Psoas muscle (tissue), 8 donors: Measurements from ENCODE around the gene CDH4. TPM values are rescaled to one million over a fixed set of nuclear protein-coding genes. Genes with fewer than 3 reads are reported as not detected.

Experiments
- ATAC-seq, 4 donors: fragments of 200-7000 bp; cut with Tn5 transposase; one replicate each; pipeline ENCODE4 v1.9.1; 2020; ENCODE audit warnings: moderate library complexity in 3 of 4, mild to moderate bottlenecking in 2 of 4
- DNase-seq, 2 donors: peaks; one replicate each; pipeline ENCODE4 v3.0.0-alpha.2; 2020
- H3K27ac ChIP-seq: fragments of 200-600 bp; one replicate; pipeline ENCODE4 v1.8.0; 2022
- H3K27me3 ChIP-seq, 3 donors: fragments of 200-600 bp in 1 of 3; one replicate each; pipeline versions ENCODE4 v1.6.1 to v1.8.0; 2013 to 2022; ENCODE audit warnings: low read length in 2 of 3, mild to moderate bottlenecking in 2 of 3, moderate library complexity in 1 of 3; ENCODE audit not compliant: insufficient read depth in 3 of 3
- H3K36me3 ChIP-seq, 2 donors: fragments of 200-600 bp in 1 of 2; one replicate each; pipeline versions ENCODE4 v1.6.1 to v1.8.0; 2013 to 2022; ENCODE audit warnings: low read depth in 1 of 2, mild to moderate bottlenecking in 1 of 2, moderate library complexity in 1 of 2; ENCODE audit not compliant: insufficient read depth in 1 of 2
- H3K4me1 ChIP-seq: fragments of 200-600 bp; one replicate; pipeline ENCODE4 v1.8.0; 2022
- H3K4me3 ChIP-seq: fragments of 200-600 bp; one replicate; pipeline ENCODE4 v1.8.0; 2022; ENCODE audit warnings: mild to moderate bottlenecking
- H3K9me3 ChIP-seq: fragments of 200-600 bp; one replicate; pipeline ENCODE4 v1.8.0; 2022
- CTCF ChIP-seq: fragments of 200-600 bp; IDR thresholded peaks from one replicate; pipeline ENCODE4 v1.8.0; 2022; ENCODE audit warnings: antibody characterized with exemption
- WGBS, 3 donors: extraction: QIAGEN DNeasy Blood & Tissue Kit; methylation state at CpG; one replicate each; pipeline versions ENCODE4 v1.1.6 to v1.1.7; 2013; 5-methylcytosine and 5-hydroxymethylcytosine counted together
- intact Hi-C, 2 donors: fragments of 100-400 bp; cut with DNase I; formaldehyde crosslinking; loops; one replicate each; pipeline versions ENCODE4 v1.11.0 to v1.14.2; 2022
- polyA plus RNA-seq, 3 donors: library from polyadenylated mRNA; stranded (reverse); fragments of 200-250 nt; gene quantifications; one replicate each; pipeline ENCODE4 v1.2.3, GENCODE V29; 2013
- total RNA-seq, 4 donors: library from RNA; stranded (reverse); fragmentation: NEBNext Ultra II Directional in 2 of 4; extraction: Animal tissue kit (Norgen Biotek cat#: 25700) in 2 of 4; gene quantifications; one replicate each; pipeline versions ENCODE4 v1.2.1 to v1.2.4, GENCODE V29; 2021 to 2023
- donor health status: healthy with polysubstance abuse.
- donor health status: DM: no; HTN: no; CAD: no; lungs with moderate emphysema.
- donor health status: Bipolar disorder and iron deficiency.
- donor health status: healthy.
- donor health status: DM: yes; HTN: yes; CAD: no.
- donor health status: DM: no; HTN: no; CAD: no.
- donor health status: DM: no; HTN: no; CAD: no.
- donor health status: DM: yes; HTN: yes; CAD: no.

Gene CDH4
- total and polyA plus RNA-seq, 7 donors: 0.26 to 1.0 (median 0.34) TPM

DNA sequence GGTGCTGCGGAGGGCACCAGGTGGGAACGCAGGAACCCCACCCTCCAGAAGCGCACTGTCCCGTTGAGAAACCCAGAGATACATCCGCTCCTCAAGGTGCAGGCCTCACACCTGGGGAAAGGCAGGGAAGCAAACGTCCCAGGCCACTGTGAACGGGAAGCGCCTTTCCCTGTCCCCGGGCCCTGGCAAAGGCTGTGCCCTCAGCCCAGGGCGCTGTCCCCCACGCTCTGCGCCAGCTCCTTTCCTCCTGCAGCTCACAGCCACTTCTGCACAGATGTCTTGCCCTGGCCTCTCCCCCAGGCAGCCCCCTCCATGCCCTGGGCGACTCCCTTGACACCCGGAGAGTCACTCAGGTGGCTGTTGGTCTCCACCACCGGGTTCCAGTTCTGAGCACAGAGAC, 609.8 kb downstream of the CDH4 start:
- no peak for TF ChIP-seq CTCF
- Histone ChIP-seq H3K27ac (no peak overlapping the region), H3K27me3 (no peaks in the 10 kb centered on the region), H3K9me3 (no peaks in the 10 kb centered on the region), H3K4me1 (no peaks in the 10 kb centered on the region), H3K36me3 (no peaks in the 10 kb centered on the region), H3K4me3 (no peak overlapping the region)
- DNase-seq: no peak
- ATAC-seq: no peak
- 88 to 92% (median 92%) methylated on average over 15 of the region's 15 CpGs for WGBS, 3 donors
- intact Hi-C loops: no loop called here

DNA sequence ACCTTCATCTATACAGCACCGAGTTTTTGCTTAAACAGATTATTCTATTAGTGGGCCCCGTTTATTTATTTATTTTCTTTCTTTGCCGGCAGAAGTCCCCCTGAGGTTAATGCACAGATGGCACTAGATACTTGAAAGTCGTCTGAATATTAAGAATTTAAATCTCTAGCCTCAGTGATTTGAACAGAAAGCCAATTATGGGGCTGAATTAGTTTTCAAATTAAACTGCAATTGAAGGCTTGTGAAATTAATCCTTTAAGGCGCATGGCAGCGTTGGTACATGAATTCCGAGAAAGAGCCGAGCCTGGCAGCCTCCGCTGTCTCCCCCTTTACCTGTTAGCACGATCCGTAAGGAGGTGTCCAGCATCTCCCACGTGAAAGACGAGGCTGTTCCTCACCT, 610.8 kb downstream of the CDH4 start:
- H3K4me1 ChIP-seq: no peaks in the 10 kb centered on the region
- no peaks in the 10 kb centered on the region for H3K27me3 ChIP-seq
- intact Hi-C loops: no loop called here
- TF ChIP-seq CTCF: no peak
- H3K36me3 ChIP-seq: no peaks in the 10 kb centered on the region
- no peak overlapping the region for H3K27ac ChIP-seq
- WGBS, 3 donors: 79 to 88% (median 85%) methylated on average over 13 of the region's 13 CpGs
- no peak for ATAC-seq
- DNase-seq: no peak
- no peak overlapping the region for H3K4me3 ChIP-seq
- H3K9me3 ChIP-seq: no peaks in the 10 kb centered on the region

DNA sequence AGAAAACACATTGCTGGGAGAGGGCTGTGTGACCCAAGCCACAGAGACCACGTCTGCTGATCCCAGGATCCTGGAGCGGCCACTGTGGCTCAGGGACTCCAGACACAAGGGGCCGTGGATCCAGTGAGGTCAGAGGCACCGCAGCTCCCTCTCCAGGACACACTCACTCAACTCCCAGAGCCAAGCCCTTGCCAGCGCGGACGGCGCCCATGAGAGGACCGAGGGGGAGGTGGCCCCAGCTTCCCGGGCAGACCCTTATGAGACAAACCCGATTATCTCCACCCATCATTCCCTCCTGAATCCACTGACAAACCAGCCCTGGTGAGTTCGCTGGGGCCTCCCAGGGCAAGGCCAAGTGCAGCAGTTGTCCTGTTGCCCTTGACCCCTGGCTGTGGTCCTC, 612.4 kb downstream of the CDH4 start:
- no peak for TF ChIP-seq CTCF
- ATAC-seq: no peak
- Histone ChIP-seq H3K27ac (no peak overlapping the region), H3K27me3 (no peaks in the 10 kb centered on the region), H3K4me3 (no peak overlapping the region), H3K4me1 (no peaks in the 10 kb centered on the region), H3K9me3 (no peaks in the 10 kb centered on the region), H3K36me3 (no peaks in the 10 kb centered on the region)
- 80 to 88% (median 84%) methylated on average over 12 of the region's 12 CpGs for WGBS, 3 donors
- no peak for DNase-seq
- intact Hi-C loops: no loop called here

DNA sequence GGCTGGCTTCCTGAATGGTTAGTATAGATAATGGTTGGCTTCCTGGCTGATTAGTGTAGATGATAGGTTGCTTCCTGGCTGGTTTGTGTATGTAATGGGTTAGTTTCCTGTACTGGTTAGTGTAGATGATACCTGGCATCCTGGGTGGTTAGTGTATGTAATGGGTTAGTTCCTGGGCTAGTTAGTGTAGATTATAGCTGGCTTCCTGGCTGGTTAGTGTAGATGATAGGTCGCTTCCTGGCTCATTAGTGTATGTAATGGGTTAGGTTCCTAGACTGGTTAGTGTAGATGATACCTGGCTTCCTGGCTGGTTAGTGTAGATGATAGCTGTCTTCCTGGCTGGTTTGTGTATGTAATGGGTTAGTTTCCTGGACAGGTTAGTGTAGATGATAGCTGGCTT, 613.3 kb downstream of the CDH4 start:
- H3K27me3 ChIP-seq: no peaks in the 10 kb centered on the region
- no peak for TF ChIP-seq CTCF
- H3K9me3 ChIP-seq: no peaks in the 10 kb centered on the region
- intact Hi-C loops: no loop called here
- DNase-seq: no peak
- H3K4me3 ChIP-seq: no peak overlapping the region
- no peaks in the 10 kb centered on the region for H3K4me1 ChIP-seq
- ATAC-seq: no peak
- 88 to 100% (median 96%) methylated on average over 1 of the region's 1 CpG for WGBS, 3 donors
- H3K27ac ChIP-seq: no peak overlapping the region
- H3K36me3 ChIP-seq: no peaks in the 10 kb centered on the region

- H3K36me3 ChIP-seq: no peaks in the 10 kb centered on the region
- no peak overlapping the region for H3K27ac ChIP-seq
- TF ChIP-seq CTCF: no peak
- ATAC-seq (no peak), DNase-seq (no peak)
- 75 to 83% (median 78%) methylated on average over 5 of the region's 5 CpGs for WGBS, 3 donors
- no peak overlapping the region for H3K4me3 ChIP-seq
- H3K27me3 ChIP-seq: no peaks in the 10 kb centered on the region
- H3K4me1 ChIP-seq: no peaks in the 10 kb centered on the region
- intact Hi-C loops: no loop called here
- no peaks in the 10 kb centered on the region for H3K9me3 ChIP-seq
These were observed 614.1 kb downstream of the CDH4 start for GRCh38 chr20:61866165-61866564.
